ENCODE measurements around the gene IMMP2L.

The IMMP2L gene

DNA sequence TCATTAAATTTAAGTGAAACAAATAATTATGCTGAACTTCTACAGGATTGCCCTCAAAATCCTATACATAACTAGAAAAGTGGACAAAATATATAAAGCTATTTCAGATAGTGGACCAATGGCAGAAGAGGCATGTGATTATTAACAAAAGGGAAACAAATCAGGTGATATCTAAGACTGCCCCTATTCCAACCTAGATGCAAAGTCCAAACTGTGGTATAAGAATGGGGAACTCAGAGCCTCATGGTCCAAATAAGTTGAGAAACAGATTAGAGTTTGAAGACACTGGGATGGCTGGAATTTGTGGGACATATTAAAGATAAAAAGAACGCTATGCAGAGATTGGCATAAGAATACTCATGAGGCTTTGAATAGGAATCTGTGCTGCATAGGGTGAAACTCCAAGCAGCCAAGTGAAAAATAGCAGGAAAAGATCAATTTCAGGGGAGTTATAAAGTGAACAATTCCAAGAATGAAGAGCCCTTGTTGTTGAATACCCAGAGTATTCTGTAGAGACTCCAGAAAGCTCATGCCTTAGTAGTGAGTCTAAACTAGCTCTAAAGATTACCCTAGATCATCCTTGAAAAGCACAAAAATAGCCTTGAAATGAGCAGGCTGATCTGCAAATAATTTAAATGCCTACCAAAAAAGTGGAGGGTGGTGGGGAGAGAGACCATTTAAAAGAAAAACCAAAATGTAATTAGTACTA, 152.4 kb downstream of the IMMP2L start:
- Histone ChIP-seq H2AFZ (ENCODE audit: low read depth, low read length) (no peak overlapping the region), H3K4me1 (ENCODE audit: insufficient read depth, low read length) (no peaks in the 10 kb centered on the region), H4K20me1 (ENCODE audit: insufficient read depth, low read length) (no peaks in the 10 kb centered on the region), H3K79me2 (ENCODE audit: insufficient read depth, low read length) (no peaks in the 10 kb centered on the region), H3K9ac (ENCODE audit: low read depth, low read length) (no peak overlapping the region), H3K9me3 (ENCODE audit: insufficient read depth, low read length, severe bottlenecking) (no peaks in the 10 kb centered on the region), H3K27ac (ENCODE audit: low read length) (no peak overlapping the region), H3K27me3 (ENCODE audit: insufficient read depth, low read length, poor library complexity) (no peaks in the 10 kb centered on the region), H3K4me3 (ENCODE audit: low read depth in 1 of 2, low read length in 2 of 2) (no peak overlapping the region), H3K4me2 (ENCODE audit: insufficient read depth, low read length) (no peak overlapping the region), H3K36me3 (ENCODE audit: insufficient read depth, low read length) (no peaks in the 10 kb centered on the region)
- TF ChIP-seq, protein P1, sequence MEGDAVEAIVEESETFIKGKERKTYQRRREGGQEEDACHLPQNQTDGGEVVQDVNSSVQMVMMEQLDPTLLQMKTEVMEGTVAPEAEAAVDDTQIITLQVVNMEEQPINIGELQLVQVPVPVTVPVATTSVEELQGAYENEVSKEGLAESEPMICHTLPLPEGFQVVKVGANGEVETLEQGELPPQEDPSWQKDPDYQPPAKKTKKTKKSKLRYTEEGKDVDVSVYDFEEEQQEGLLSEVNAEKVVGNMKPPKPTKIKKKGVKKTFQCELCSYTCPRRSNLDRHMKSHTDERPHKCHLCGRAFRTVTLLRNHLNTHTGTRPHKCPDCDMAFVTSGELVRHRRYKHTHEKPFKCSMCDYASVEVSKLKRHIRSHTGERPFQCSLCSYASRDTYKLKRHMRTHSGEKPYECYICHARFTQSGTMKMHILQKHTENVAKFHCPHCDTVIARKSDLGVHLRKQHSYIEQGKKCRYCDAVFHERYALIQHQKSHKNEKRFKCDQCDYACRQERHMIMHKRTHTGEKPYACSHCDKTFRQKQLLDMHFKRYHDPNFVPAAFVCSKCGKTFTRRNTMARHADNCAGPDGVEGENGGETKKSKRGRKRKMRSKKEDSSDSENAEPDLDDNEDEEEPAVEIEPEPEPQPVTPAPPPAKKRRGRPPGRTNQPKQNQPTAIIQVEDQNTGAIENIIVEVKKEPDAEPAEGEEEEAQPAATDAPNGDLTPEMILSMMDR (IDR thresholded peaks at IDR 0.05; ENCODE audit: borderline replicate concordance, extremely low read depth, low read length, poor library complexity, severe bottlenecking): no peak
- no peak for TF ChIP-seq EZH2 (IDR thresholded peaks at IDR 0.05; ENCODE audit: borderline replicate concordance, low read depth, low read length, severe bottlenecking)
- no peak for ATAC-seq (ENCODE audit: insufficient read depth, low read depth)
- no peak for DNase-seq

- peak; percentile 35; the same call in 1 of the 3 replicates for ATAC-seq (ENCODE audit: insufficient read depth, low read depth)
- no peak overlapping the region for H2AFZ ChIP-seq (ENCODE audit: low read depth, low read length)
- no peaks in the 10 kb centered on the region for H4K20me1 ChIP-seq (ENCODE audit: insufficient read depth, low read length)
- no peak overlapping the region for H3K4me3 ChIP-seq (ENCODE audit: low read depth in 1 of 2, low read length in 2 of 2)
- H3K27me3 ChIP-seq (ENCODE audit: insufficient read depth, low read length, poor library complexity): no peaks in the 10 kb centered on the region
- DNase-seq: no peak
- no peak overlapping the region for H3K4me2 ChIP-seq (ENCODE audit: insufficient read depth, low read length)
- TF ChIP-seq EZH2 (IDR thresholded peaks at IDR 0.05; ENCODE audit: borderline replicate concordance, low read depth, low read length, severe bottlenecking): no peak
- TF ChIP-seq, protein P1 (IDR thresholded peaks at IDR 0.05; ENCODE audit: borderline replicate concordance, extremely low read depth, low read length, poor library complexity, severe bottlenecking): no peak
- no peaks in the 10 kb centered on the region for H3K4me1 ChIP-seq (ENCODE audit: insufficient read depth, low read length)
- no peaks in the 10 kb centered on the region for H3K9me3 ChIP-seq (ENCODE audit: insufficient read depth, low read length, severe bottlenecking)
- H3K36me3 ChIP-seq (ENCODE audit: insufficient read depth, low read length): no peaks in the 10 kb centered on the region
- H3K27ac ChIP-seq (ENCODE audit: low read length): no peak overlapping the region
- H3K79me2 ChIP-seq (ENCODE audit: insufficient read depth, low read length): no peaks in the 10 kb centered on the region
- no peak overlapping the region for H3K9ac ChIP-seq (ENCODE audit: low read depth, low read length)
Measured at GRCh38 chr7:111408724-111409123, 153.6 kb downstream of the IMMP2L start.

- no peak overlapping the region for H3K9ac ChIP-seq (ENCODE audit: low read depth, low read length)
- no peaks in the 10 kb centered on the region for H3K9me3 ChIP-seq (ENCODE audit: insufficient read depth, low read length, severe bottlenecking)
- no peak overlapping the region for H3K4me2 ChIP-seq (ENCODE audit: insufficient read depth, low read length)
- no peaks in the 10 kb centered on the region for H3K79me2 ChIP-seq (ENCODE audit: insufficient read depth, low read length)
- no peaks in the 10 kb centered on the region for H3K4me1 ChIP-seq (ENCODE audit: insufficient read depth, low read length)
- ATAC-seq (ENCODE audit: insufficient read depth, low read depth) (no peak), DNase-seq (no peak)
- no peak overlapping the region for H2AFZ ChIP-seq (ENCODE audit: low read depth, low read length)
- H3K4me3 ChIP-seq (ENCODE audit: low read depth in 1 of 2, low read length in 2 of 2): no peak overlapping the region
- no peaks in the 10 kb centered on the region for H3K36me3 ChIP-seq (ENCODE audit: insufficient read depth, low read length)
- TF ChIP-seq EZH2 (IDR thresholded peaks at IDR 0.05; ENCODE audit: borderline replicate concordance, low read depth, low read length, severe bottlenecking): no peak
- TF ChIP-seq, protein P1 (IDR thresholded peaks at IDR 0.05; ENCODE audit: borderline replicate concordance, extremely low read depth, low read length, poor library complexity, severe bottlenecking): no peak
- no peaks in the 10 kb centered on the region for H3K27me3 ChIP-seq (ENCODE audit: insufficient read depth, low read length, poor library complexity)
- no peak overlapping the region for H3K27ac ChIP-seq (ENCODE audit: low read length)
- H4K20me1 ChIP-seq (ENCODE audit: insufficient read depth, low read length): no peaks in the 10 kb centered on the region
Measured at GRCh38 chr7:111407258-111407657, 155.0 kb downstream of the IMMP2L start.
